Keratinocyte (primary cell): ENCODE data around the gene SPRY4. TPM values are rescaled to one million over a fixed set of nuclear protein-coding genes. Genes with fewer than 3 reads are reported as not detected.

Experiments
- DNase-seq: peaks from one replicate; pipeline ENCODE4 v3.0.0-alpha.2; 2011; ENCODE audit warnings: low read depth, missing footprints, low spot score
- FAIRE-seq: peaks from 2 replicates; lab custom pipeline; 2011; peaks lifted over from hg19 to GRCh38; lab: Jason Lieb, UNC
- H2AFZ ChIP-seq: 2 replicates; pipeline ENCODE4 v1.6.0; 2012; ENCODE audit warnings: low read length, control low read depth, inconsistent platforms; ENCODE audit not compliant: control insufficient read depth
- H3K27ac ChIP-seq: 2 replicates; pipeline ENCODE4 v1.5.1; 2011; ENCODE audit warnings: low read length; ENCODE audit not compliant: control insufficient read depth, insufficient read depth
- H3K27me3 ChIP-seq: 3 replicates; pipeline ENCODE4 v1.6.0; 2011; ENCODE audit warnings: low read length; ENCODE audit not compliant: control insufficient read depth, insufficient read depth; ENCODE audit errors: extremely low read depth
- H3K36me3 ChIP-seq, 2 experiments: 2 replicates in 1 of 2; 3 replicates in 1 of 2; pipeline ENCODE4 v1.5.1; 2011; ENCODE audit warnings: low read length in 2 of 2, mild to moderate bottlenecking in 1 of 2; ENCODE audit not compliant: control insufficient read depth in 2 of 2, insufficient read depth in 2 of 2; ENCODE audit errors: extremely low read depth in 1 of 2
- H3K4me1 ChIP-seq: 3 replicates; pipeline ENCODE4 v1.5.1; 2011; ENCODE audit warnings: low read length; ENCODE audit not compliant: control insufficient read depth, insufficient read depth; ENCODE audit errors: extremely low read depth
- H3K4me2 ChIP-seq: 3 replicates; pipeline ENCODE4 v1.6.0; 2011; ENCODE audit warnings: low read depth, low read length; ENCODE audit not compliant: control insufficient read depth, insufficient read depth; ENCODE audit errors: extremely low read depth
- H3K4me3 ChIP-seq, 3 experiments: fragments of 200-600 bp in 1 of 3; sonication (generic) in 1 of 3; 2 replicates in 2 of 3; 3 replicates in 1 of 3; pipeline ENCODE4 v1.5.1; 2011 to 2016; ENCODE audit warnings: low read length in 3 of 3, mild to moderate bottlenecking in 3 of 3, control low read depth in 2 of 3, inconsistent platforms in 1 of 3, low read depth in 1 of 3, mixed read lengths in 1 of 3, mixed run types in 1 of 3, moderate library complexity in 1 of 3; ENCODE audit not compliant: control insufficient read depth in 2 of 3, insufficient read depth in 2 of 3; ENCODE audit errors: extremely low read depth in 1 of 3
- H3K79me2 ChIP-seq: 2 replicates; pipeline ENCODE4 v1.6.0; 2012; ENCODE audit warnings: low read length; ENCODE audit not compliant: control insufficient read depth, insufficient read depth
- H3K9ac ChIP-seq: 3 replicates; pipeline ENCODE4 v1.6.0; 2011; ENCODE audit warnings: low read length; ENCODE audit not compliant: control insufficient read depth, insufficient read depth; ENCODE audit errors: extremely low read depth
- H3K9me1 ChIP-seq: 3 replicates; pipeline ENCODE4 v1.6.0; 2011; ENCODE audit warnings: low read length; ENCODE audit not compliant: control insufficient read depth, insufficient read depth; ENCODE audit errors: extremely low read depth
- H3K9me3 ChIP-seq: 2 replicates; pipeline ENCODE4 v1.5.1; 2012; ENCODE audit warnings: low read depth, low read length; ENCODE audit not compliant: control insufficient read depth
- H4K20me1 ChIP-seq: 3 replicates; pipeline ENCODE4 v1.6.0; 2011; ENCODE audit warnings: low read length; ENCODE audit not compliant: control insufficient read depth, insufficient read depth; ENCODE audit errors: extremely low read depth
- EZH2 ChIP-seq: IDR thresholded peaks from one replicate; pipeline ENCODE4 v1.6.1; 2012; ENCODE audit warnings: inconsistent platforms, mild to moderate bottlenecking, low read length, moderate library complexity
- dilution Hi-C: fragments of 300-500 bp; cut with MboI; formaldehyde crosslinking; loops from one replicate; pipeline ENCODE4 v1.7.0; 2020; ENCODE audit warnings: low sequenced_read_pairs; ENCODE audit not compliant: extremely low pct_ligation_motif_present
- polyA plus RNA-seq, 5 experiments: library from polyadenylated mRNA; depleted of rRNA in 3 of 5; stranded (reverse) in 3 of 5; stranded (forward) in 1 of 5; unstranded in 1 of 5; fragments of >200 nt; gene quantifications; 1 replicate in 1 of 5; 2 replicates in 3 of 5; 3 replicates in 1 of 5; pipeline versions ENCODE4 v1.2.1 to v1.2.3, GENCODE V29; 2011 to 2012; ENCODE audit warnings: missing spikeins in 2 of 5, low read depth in 1 of 5, low replicate concordance in 1 of 5
- TF ChIP-seq, protein P1 (sequence below), 3 experiments: IDR thresholded peaks in 1 of 3; conservative IDR thresholded peaks in 1 of 3; optimal IDR thresholded peaks in 1 of 3; 2 replicates in 2 of 3; 3 replicates in 1 of 3; pipeline versions ENCODE3 to v1.5.1; 2011; ENCODE audit warnings: low read length in 3 of 3, mild to moderate bottlenecking in 3 of 3, moderate library complexity in 2 of 3, control low read depth in 1 of 3, inconsistent platforms in 1 of 3; ENCODE audit not compliant: insufficient read depth in 2 of 3; ENCODE audit errors: extremely low read depth in 1 of 3

SPRY4 gene
- polyA plus RNA-seq, 1 donor (not counting 4 experiments of a cell fraction or from before 2014, with no cell fraction given) = 10.2 TPM

DNA sequence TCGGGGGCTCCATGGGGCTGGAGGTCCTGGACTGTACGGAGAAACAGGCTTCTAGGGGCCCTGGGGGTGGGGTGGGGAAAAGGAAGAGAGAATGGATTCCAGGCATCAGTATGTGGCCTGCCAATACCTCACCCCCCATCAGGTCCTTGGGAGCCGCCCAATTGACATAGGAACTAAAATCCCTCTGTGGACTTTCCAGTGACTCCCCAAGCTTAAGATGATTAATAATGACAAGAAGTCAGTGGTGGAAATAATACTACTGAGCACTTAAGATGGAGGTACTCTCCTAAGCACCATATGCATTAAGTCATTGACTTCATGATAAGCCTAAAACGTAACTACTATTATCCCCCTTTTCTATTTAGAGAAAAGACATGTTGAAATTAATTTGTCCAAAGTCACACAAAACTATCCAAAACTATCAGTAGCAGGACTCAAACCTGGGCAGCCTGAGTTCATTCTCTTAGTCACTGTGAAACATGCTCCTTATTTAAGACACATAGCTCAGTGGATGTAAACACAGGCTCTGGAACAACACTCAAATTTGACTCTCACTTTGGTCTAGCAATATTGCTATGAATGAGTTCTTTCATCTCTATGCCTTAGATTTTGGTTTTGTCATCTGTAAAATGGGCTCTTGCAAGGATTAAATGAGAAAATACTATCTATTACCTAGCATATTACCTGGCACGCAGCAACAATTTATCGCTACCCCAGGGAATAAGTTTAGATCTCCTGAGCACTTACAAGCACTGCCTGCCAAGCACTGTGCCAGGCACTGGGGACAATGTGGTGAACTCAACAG is 9.5 kb downstream of the SPRY4 start:
- H4K20me1 ChIP-seq = peaks cover 38% of the 10 kb centered on the region
- dilution Hi-C loops = no loop called here
- no peak overlapping the region for H3K27ac ChIP-seq
- H3K4me1 ChIP-seq = peaks cover 4% of the 10 kb centered on the region
- H2AFZ ChIP-seq = no peak overlapping the region
- no peak overlapping the region for H3K4me2 ChIP-seq
- H3K27me3 ChIP-seq = no peaks in the 10 kb centered on the region
- no peaks in the 10 kb centered on the region for H3K9me3 ChIP-seq
- H3K36me3 ChIP-seq = peaks cover 33 to 50% of the 10 kb centered on the region in 2 experiments
- TF ChIP-seq, protein P1, sequence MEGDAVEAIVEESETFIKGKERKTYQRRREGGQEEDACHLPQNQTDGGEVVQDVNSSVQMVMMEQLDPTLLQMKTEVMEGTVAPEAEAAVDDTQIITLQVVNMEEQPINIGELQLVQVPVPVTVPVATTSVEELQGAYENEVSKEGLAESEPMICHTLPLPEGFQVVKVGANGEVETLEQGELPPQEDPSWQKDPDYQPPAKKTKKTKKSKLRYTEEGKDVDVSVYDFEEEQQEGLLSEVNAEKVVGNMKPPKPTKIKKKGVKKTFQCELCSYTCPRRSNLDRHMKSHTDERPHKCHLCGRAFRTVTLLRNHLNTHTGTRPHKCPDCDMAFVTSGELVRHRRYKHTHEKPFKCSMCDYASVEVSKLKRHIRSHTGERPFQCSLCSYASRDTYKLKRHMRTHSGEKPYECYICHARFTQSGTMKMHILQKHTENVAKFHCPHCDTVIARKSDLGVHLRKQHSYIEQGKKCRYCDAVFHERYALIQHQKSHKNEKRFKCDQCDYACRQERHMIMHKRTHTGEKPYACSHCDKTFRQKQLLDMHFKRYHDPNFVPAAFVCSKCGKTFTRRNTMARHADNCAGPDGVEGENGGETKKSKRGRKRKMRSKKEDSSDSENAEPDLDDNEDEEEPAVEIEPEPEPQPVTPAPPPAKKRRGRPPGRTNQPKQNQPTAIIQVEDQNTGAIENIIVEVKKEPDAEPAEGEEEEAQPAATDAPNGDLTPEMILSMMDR (optimal IDR thresholded peaks at IDR 0.05 in 1 of 3, IDR thresholded peaks at IDR 0.05 in 1 of 3, conservative IDR thresholded peaks at IDR 0.05 in 1 of 3; ENCODE audit: extremely low read depth in 1 of 3, insufficient read depth in 2 of 3, low read length in 3 of 3) = no peak
- no peak for TF ChIP-seq EZH2
- H3K4me3 ChIP-seq = no peak overlapping the region
- DNase-seq (no peak), FAIRE-seq (no peak)
- peaks cover 97% of the 10 kb centered on the region for H3K79me2 ChIP-seq
- no peak overlapping the region for H3K9ac ChIP-seq
- H3K9me1 ChIP-seq = peaks cover 6% of the 10 kb centered on the region

GRCh38 chr5:142314606-142315005 is 10.2 kb downstream of the SPRY4 start:
- peaks cover 96% of the 10 kb centered on the region for H3K79me2 ChIP-seq
- no peak overlapping the region for H2AFZ ChIP-seq
- no peak overlapping the region for H3K27ac ChIP-seq
- H3K9ac ChIP-seq = no peak overlapping the region
- no peak overlapping the region for H3K4me2 ChIP-seq
- DNase-seq = no peak
- dilution Hi-C loops = no loop called here
- H3K9me3 ChIP-seq = no peaks in the 10 kb centered on the region
- TF ChIP-seq EZH2 = no peak
- TF ChIP-seq, protein P1 (optimal IDR thresholded peaks at IDR 0.05 in 1 of 3, IDR thresholded peaks at IDR 0.05 in 1 of 3, conservative IDR thresholded peaks at IDR 0.05 in 1 of 3; ENCODE audit: extremely low read depth in 1 of 3, insufficient read depth in 2 of 3, low read length in 3 of 3) = no peak
- peaks cover 6% of the 10 kb centered on the region for H3K9me1 ChIP-seq
- peaks cover 36 to 53% of the 10 kb centered on the region in 2 experiments for H3K36me3 ChIP-seq
- FAIRE-seq = no peak
- H3K4me1 ChIP-seq = no peaks in the 10 kb centered on the region
- H3K27me3 ChIP-seq = no peaks in the 10 kb centered on the region
- H3K4me3 ChIP-seq = no peak overlapping the region
- peaks cover 33% of the 10 kb centered on the region for H4K20me1 ChIP-seq
